Smooth muscle cell of the brain vasculature (primary cell): ENCODE measurements around the gene SWI5.
A peak's percentile ranks its signal among the peaks of the same experiment; 100 is the strongest.

Experiments used
- DNase-seq: peaks from one replicate; pipeline ENCODE4 v3.0.0-alpha.2; 2012; ENCODE audit warnings: low read depth, low spot score

Gene SWI5

GRCh38 chr9:128321343-128321742 is 45.3 kb downstream of the SWI5 start:
- DNase-seq, result no peak

DNA sequence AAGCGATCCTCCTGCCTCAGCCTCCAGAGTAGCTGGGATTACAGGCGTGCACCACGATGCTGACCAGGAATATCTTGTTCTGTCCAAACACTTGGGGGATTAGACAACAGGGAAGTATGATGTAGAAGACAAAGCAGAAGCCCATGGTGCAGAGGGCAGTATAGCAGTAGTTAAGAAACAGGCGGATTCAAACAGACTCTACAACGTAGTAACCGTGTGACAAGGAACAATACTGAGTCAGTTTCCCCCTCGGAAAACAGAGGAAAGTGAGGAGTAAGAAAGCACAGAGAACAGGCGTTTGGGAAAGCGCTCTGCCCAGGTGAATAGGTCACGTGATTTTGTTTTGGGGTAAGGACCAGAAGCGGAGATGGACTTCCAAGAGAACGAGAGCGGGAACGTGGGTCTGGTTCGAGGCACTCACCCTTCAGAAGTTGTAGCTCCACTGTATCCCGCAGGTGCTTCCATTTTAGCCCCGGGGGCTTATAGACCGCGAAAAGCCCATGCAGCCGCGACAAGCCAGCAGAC is 45.9 kb downstream of the SWI5 start:
- no peak for DNase-seq

DNA sequence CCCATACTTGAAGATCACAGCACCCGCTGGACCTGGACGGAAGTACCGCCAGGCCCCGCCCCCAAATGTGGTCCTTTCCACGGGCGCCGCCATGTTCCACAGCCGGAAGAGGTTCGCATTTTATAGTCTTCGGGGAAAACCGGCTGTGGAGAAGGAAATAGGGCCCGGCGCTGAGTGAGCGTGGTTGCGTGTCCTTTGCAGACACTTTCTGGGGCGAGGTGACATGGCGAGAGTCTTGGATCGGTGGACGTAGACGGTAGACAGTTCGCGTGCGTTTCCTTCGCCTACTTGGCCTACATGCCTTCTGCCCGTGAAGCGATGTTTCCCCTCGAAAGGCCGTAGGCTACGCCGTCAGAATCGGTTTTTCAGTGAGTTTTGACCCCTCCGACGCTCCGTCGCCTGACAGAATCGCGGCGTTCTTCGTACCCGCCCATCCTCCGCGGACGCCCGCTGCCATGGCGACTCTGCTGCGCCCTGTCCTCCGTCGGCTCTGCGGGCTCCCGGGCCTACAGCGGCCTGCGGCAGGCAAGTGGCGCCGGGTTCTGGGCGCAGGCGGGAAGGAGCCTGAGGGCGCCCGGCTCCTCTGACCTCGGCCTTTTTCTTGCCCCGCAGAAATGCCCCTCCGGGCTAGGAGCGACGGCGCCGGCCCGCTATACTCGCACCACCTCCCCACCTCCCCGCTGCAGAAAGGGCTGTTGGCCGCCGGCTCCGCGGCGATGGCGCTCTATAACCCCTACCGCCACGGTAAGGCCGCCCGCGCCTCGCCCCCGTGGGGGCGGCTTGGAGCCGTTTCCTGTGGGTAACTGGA is 46.5 kb downstream of the SWI5 start, which contains the start of the genes COQ4 and TRUB2:
Gene COQ4, plus strand, starts transcription at position 436 of the 808 bp plus-strand sequence. Its CDS starts 20 bp downstream, at position 456.
Gene TRUB2, minus strand, starts transcription at position 44 of the 808 bp plus-strand sequence. Its CDS starts 39 bp downstream, at position 5.
- DNase-seq, result peak; percentile 90

GRCh38 chr9:128323212-128323730 is 47.2 kb downstream of the SWI5 start:
- no peak for DNase-seq

- no peak for DNase-seq
Observed at GRCh38 chr9:128323791-128324190, 47.7 kb downstream of the SWI5 start.

GRCh38 chr9:128324401-128324800 is 48.3 kb downstream of the SWI5 start:
- DNase-seq, result no peak

DNA sequence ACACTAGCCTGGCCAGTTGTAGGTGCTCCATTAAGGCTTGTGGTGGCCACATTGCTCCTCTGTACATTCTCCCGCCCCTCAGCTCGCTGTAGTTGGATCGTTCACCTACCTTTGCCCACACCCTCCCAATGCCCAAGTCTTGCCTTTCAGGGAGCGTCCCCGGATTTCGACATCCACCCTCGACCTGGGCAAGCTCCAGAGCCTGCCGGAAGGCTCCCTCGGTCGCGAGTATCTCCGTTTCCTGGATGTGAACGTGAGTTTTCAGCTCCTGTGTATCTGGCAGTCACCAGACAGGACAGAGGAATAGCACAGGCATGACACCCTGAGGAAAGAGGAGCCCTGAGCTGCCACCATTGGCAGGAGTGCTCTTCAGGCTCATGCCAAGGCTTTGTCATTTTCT is 49.6 kb downstream of the SWI5 start:
- no peak for DNase-seq

GRCh38 chr9:128333451-128333869 is 57.4 kb downstream of the SWI5 start:
- no peak for DNase-seq

DNA sequence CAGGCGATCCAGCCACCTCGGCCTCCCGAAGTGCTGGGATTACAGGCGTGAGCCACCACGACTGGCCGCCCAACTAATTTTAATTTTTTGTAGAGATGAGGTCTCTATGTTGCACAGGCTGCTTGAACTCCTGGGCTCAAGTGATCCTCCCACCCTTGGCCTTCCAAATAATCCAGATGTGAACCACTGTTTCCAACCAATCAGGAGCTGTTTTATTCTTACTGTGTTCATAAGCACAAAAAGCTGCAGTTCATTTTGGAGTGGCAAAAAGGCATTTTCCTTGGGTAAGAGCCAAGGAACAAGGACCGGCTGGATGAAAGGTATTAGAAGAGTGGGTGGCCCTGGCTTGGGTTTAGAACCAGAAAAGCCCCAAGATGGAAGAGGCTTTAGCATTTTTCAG is 59.1 kb downstream of the SWI5 start:
- no peak for DNase-seq

GRCh38 chr9:128335914-128336313 is 59.8 kb downstream of the SWI5 start:
- no peak for DNase-seq

DNA sequence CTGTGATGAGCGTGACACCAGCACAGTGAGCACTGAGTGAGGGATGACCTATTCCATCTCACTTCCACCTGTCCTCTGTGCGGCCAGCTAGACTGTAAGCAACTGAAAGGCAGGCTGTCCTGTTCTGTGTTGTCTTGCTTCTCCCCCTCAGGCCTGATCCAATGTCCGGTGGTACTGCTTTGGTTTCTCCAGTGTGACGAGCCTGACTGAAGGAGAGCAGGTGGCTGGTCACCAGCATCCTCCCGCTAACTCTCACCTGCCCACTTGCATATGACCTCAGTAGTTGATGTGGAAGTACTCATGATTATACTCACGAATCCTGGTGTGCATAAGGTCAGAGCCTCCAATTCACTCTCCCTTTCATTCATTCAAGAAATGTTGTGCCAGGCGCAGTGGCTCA is 61.9 kb downstream of the SWI5 start:
- DNase-seq, result no peak
